A549 (cell line): ENCODE data around the gene TMEM125.

Source experiments
- CTCF ChIP-seq: fragments of >200 bp; sonication (Bioruptor Twin); formaldehyde crosslinking; IDR thresholded peaks from 3 replicates; pipeline ENCODE4 v1.5.1; 2016
- JUNB ChIP-seq: fragments of >200 bp; sonication (Bioruptor Twin); formaldehyde crosslinking; IDR thresholded peaks from 2 replicates; pipeline ENCODE4 v1.6.1; 2016
- KDM5A ChIP-seq: fragments of 200-600 bp; sonication (generic); IDR thresholded peaks from 2 replicates; pipeline ENCODE4 v1.6.1; 2016; ENCODE audit warnings: antibody characterized with exemption, mild to moderate bottlenecking
- MAX ChIP-seq: IDR thresholded peaks from 2 replicates; pipeline ENCODE4 v1.6.1; 2012
- NR3C1 ChIP-seq: fragments of >200 bp; sonication (Bioruptor Twin); formaldehyde crosslinking; IDR thresholded peaks from 3 replicates; pipeline ENCODE4 v1.6.1; 2017
- PHF8 ChIP-seq: fragments of 200-600 bp; sonication (generic); IDR thresholded peaks from 2 replicates; pipeline ENCODE4 v1.6.1; 2016; ENCODE audit warnings: low read depth, mild to moderate bottlenecking, antibody characterized with exemption, moderate library complexity, borderline replicate concordance
- POLR2A ChIP-seq: IDR thresholded peaks from 2 replicates; pipeline ENCODE4 v1.6.1; 2012; ENCODE audit warnings: mild to moderate bottlenecking, low read length
- REST ChIP-seq: fragments of 200-600 bp; sonication (generic); IDR thresholded peaks from 2 replicates; pipeline ENCODE4 v1.6.1; 2016; ENCODE audit warnings: antibody characterized with exemption, mild to moderate bottlenecking, moderate library complexity
- RFX5 ChIP-seq: fragments of 450-650 bp; IDR thresholded peaks from 2 replicates; pipeline ENCODE4 v1.7.1; 2014; ENCODE audit warnings: antibody characterized with exemption, mild to moderate bottlenecking, moderate library complexity

GRCh38 chr1:43305461-43305860 is 35.7 kb downstream of the TMEM125 start:
- no peak for TF ChIP-seq JUNB
- no peak for TF ChIP-seq NR3C1
- no peak for TF ChIP-seq RFX5
- no peak for TF ChIP-seq KDM5A
- no peak for TF ChIP-seq REST
- TF ChIP-seq CTCF, result no peak
- no peak for TF ChIP-seq MAX
- no peak for TF ChIP-seq POLR2A
- no peak for TF ChIP-seq PHF8
